Caco-2 (cell line): ENCODE data around the gene SHROOM3. TPM values are rescaled to one million over a fixed set of nuclear protein-coding genes. Genes with fewer than 3 reads are reported as not detected.

Source experiments
- BruUV-seq: library from RNA; stranded (reverse); fragments of 400-500 nt; replicated peaks from 2 replicates; lab custom pipeline; 2021; lab: Mats Ljungman, UMichigan
- CTCF ChIA-PET: fragments of 300-600 bp; sonication (Branson Sonifier 250); formaldehyde crosslinking; loops from one replicate; lab custom pipeline; 2022; ENCODE audit warnings: antibody characterized with exemption; lab: Charles Lee
- POLR2A ChIA-PET: fragments of 300-600 bp; sonication (Branson Sonifier 250); formaldehyde crosslinking; loops from one replicate; lab custom pipeline; 2022; ENCODE audit warnings: antibody characterized with exemption; lab: Charles Lee
- DNase-seq, 2 experiments: peaks; one replicate each; pipeline versions ENCODE4 v3.0.0 to v3.0.0-alpha.2; 2020 to 2022
- H3K27me3 ChIP-seq: replicated peaks from 2 replicates; pipeline ENCODE4 v1.6.0; 2011; ENCODE audit warnings: low read length; ENCODE audit not compliant: control insufficient read depth, insufficient read depth
- H3K36me3 ChIP-seq: 2 replicates; pipeline ENCODE4 v1.5.1; 2011; ENCODE audit warnings: low read length; ENCODE audit not compliant: control insufficient read depth, insufficient read depth
- H3K4me1 ChIP-seq: fragments of 250-450 bp; sonication (Bioruptor Pico); 2 replicates; pipeline ENCODE4 v1.5.1; 2020; ENCODE audit warnings: mild to moderate bottlenecking
- H3K4me3 ChIP-seq: 2 replicates; pipeline ENCODE4 v1.5.1; 2011; ENCODE audit warnings: low read depth, mild to moderate bottlenecking, control low read depth, low read length
- H3K9me3 ChIP-seq: fragments of 250-450 bp; sonication (Bioruptor Pico); 2 replicates; pipeline ENCODE4 v1.5.1; 2020; ENCODE audit warnings: mild to moderate bottlenecking, moderate library complexity
- H3K27ac Mint-ChIP-seq: one replicate; pipeline ENCODE4 v1.8.0; 2022; ENCODE audit warnings: mixed read lengths; ENCODE audit not compliant: unreplicated experiment
- H3K27me3 Mint-ChIP-seq: one replicate; pipeline ENCODE4 v1.8.0; 2022; ENCODE audit warnings: mixed read lengths; ENCODE audit not compliant: insufficient read depth, unreplicated experiment
- H3K36me3 Mint-ChIP-seq: one replicate; pipeline ENCODE4 v1.8.0; 2022; ENCODE audit warnings: mild to moderate bottlenecking, mixed read lengths; ENCODE audit not compliant: insufficient read depth, unreplicated experiment
- H3K4me1 Mint-ChIP-seq: one replicate; pipeline ENCODE4 v1.8.0; 2022; ENCODE audit warnings: low read depth, mixed read lengths; ENCODE audit not compliant: unreplicated experiment
- H3K4me3 Mint-ChIP-seq: one replicate; pipeline ENCODE4 v1.8.0; 2022; ENCODE audit warnings: mild to moderate bottlenecking, moderate library complexity, mixed read lengths; ENCODE audit not compliant: unreplicated experiment
- H3K9me3 Mint-ChIP-seq: one replicate; pipeline ENCODE4 v1.8.0; 2022; ENCODE audit warnings: mixed read lengths; ENCODE audit not compliant: unreplicated experiment
- CTCF ChIP-seq, 2 experiments: fragments of 200-600 bp in 1 of 2; IDR thresholded peaks; 1 replicate in 1 of 2; 2 replicates in 1 of 2; pipeline versions ENCODE4 v1.5.1 to v1.8.0; 2011 to 2022; ENCODE audit warnings: antibody characterized with exemption in 1 of 2, control low read depth in 1 of 2, inconsistent platforms in 1 of 2, low read depth in 1 of 2, low read length in 1 of 2, mild to moderate bottlenecking in 1 of 2, moderate library complexity in 1 of 2; ENCODE audit not compliant: insufficient read depth in 1 of 2, severe bottlenecking in 1 of 2, unreplicated experiment in 1 of 2
- intact Hi-C: fragments of 100-400 bp; cut with micrococcal nuclease; formaldehyde crosslinking; loops from one replicate; pipeline ENCODE4 v1.10.0; 2022; ENCODE audit not compliant: unreplicated experiment
- total RNA-seq: library from RNA; stranded (reverse); gene quantifications from 2 replicates; pipeline ENCODE4 v1.2.3, GENCODE V29; 2022

Gene SHROOM3
- total RNA-seq, 1 experiment from 2014 or later = 16.3 TPM

GRCh38 chr4:76615999-76616398 lies 181.0 kb downstream of the SHROOM3 start:
- H3K36me3 Mint-ChIP-seq = no peaks in the 10 kb centered on the region
- CTCF ChIA-PET = no interaction called here
- no peak overlapping the region for H3K4me3 ChIP-seq
- DNase-seq = no peak
- no TSS peak for BruUV-seq
- H3K9me3 Mint-ChIP-seq = no peaks in the 10 kb centered on the region
- H3K27ac Mint-ChIP-seq = no peak overlapping the region
- peaks cover 7% of the 10 kb centered on the region; the same call in 1 of the 2 replicates for H3K4me1 ChIP-seq
- no peak for TF ChIP-seq CTCF (IDR thresholded peaks at IDR 0.05; ENCODE audit: insufficient read depth in 1 of 2, low read depth in 1 of 2, low read length in 1 of 2, severe bottlenecking in 1 of 2, unreplicated experiment in 1 of 2)
- no peaks in the 10 kb centered on the region for H3K9me3 ChIP-seq
- no peaks in the 10 kb centered on the region for H3K27me3 ChIP-seq
- H3K4me3 Mint-ChIP-seq = no peak overlapping the region
- peaks cover 11% of the 10 kb centered on the region for H3K4me1 Mint-ChIP-seq
- no peaks in the 10 kb centered on the region for H3K27me3 Mint-ChIP-seq
- POLR2A ChIA-PET = no interaction called here
- no peaks in the 10 kb centered on the region for H3K36me3 ChIP-seq
- intact Hi-C loops = no loop called here

GRCh38 chr4:76616526-76616925 lies 181.5 kb downstream of the SHROOM3 start:
- ChIA-PET POLR2A (no interaction called here), CTCF (no interaction called here)
- H3K9me3 Mint-ChIP-seq = no peaks in the 10 kb centered on the region
- H3K36me3 Mint-ChIP-seq = no peaks in the 10 kb centered on the region
- TF ChIP-seq CTCF (IDR thresholded peaks at IDR 0.05; ENCODE audit: insufficient read depth in 1 of 2, low read depth in 1 of 2, low read length in 1 of 2, severe bottlenecking in 1 of 2, unreplicated experiment in 1 of 2) = no peak
- H3K27ac Mint-ChIP-seq = no peak overlapping the region
- Histone ChIP-seq H3K27me3 (no peaks in the 10 kb centered on the region), H3K4me3 (no peak overlapping the region), H3K9me3 (no peaks in the 10 kb centered on the region), H3K4me1 (peaks cover 6% of the 10 kb centered on the region; the same call in 1 of the 2 replicates), H3K36me3 (no peaks in the 10 kb centered on the region)
- H3K4me1 Mint-ChIP-seq = peaks cover 7% of the 10 kb centered on the region
- no peak for DNase-seq
- intact Hi-C loops = no loop called here
- BruUV-seq = no TSS peak
- no peaks in the 10 kb centered on the region for H3K27me3 Mint-ChIP-seq
- no peak overlapping the region for H3K4me3 Mint-ChIP-seq

- POLR2A ChIA-PET = no interaction called here
- Histone ChIP-seq H3K9me3 (no peaks in the 10 kb centered on the region), H3K27me3 (no peaks in the 10 kb centered on the region), H3K4me3 (no peak overlapping the region), H3K4me1 (peaks cover 21% of the 10 kb centered on the region), H3K36me3 (no peaks in the 10 kb centered on the region)
- CTCF ChIA-PET = no interaction called here
- no peak for DNase-seq
- no peak overlapping the region for H3K4me3 Mint-ChIP-seq
- no peaks in the 10 kb centered on the region for H3K27me3 Mint-ChIP-seq
- H3K9me3 Mint-ChIP-seq = no peaks in the 10 kb centered on the region
- H3K27ac Mint-ChIP-seq = peak overlapping the region; percentile 9
- TF ChIP-seq CTCF (IDR thresholded peaks at IDR 0.05; ENCODE audit: insufficient read depth in 1 of 2, low read depth in 1 of 2, low read length in 1 of 2, severe bottlenecking in 1 of 2, unreplicated experiment in 1 of 2) = no peak
- H3K4me1 Mint-ChIP-seq = peaks cover 14% of the 10 kb centered on the region
- intact Hi-C loops = no loop called here
- no peaks in the 10 kb centered on the region for H3K36me3 Mint-ChIP-seq
- no TSS peak for BruUV-seq
Observed at GRCh38 chr4:76620723-76621468, 185.9 kb downstream of the SHROOM3 start.
